D721Med (cell line): ENCODE measurements around the gene CENPS.
"Not testable (repeated sequence)": the region's sequence is repeated elsewhere in the genome, so short reads cannot be mapped to it uniquely, and the experiment has no call there.

Experiments used
- DNase-seq: peaks from one replicate; pipeline ENCODE4 v3.0.0; 2011; ENCODE audit warnings: low spot score; ENCODE audit not compliant: insufficient read length
- FAIRE-seq: peaks from 2 replicates; lab custom pipeline; 2011; peaks lifted over from hg19 to GRCh38; lab: Jason Lieb, UNC
- TF ChIP-seq, protein P1 (sequence below): IDR thresholded peaks from 2 replicates; pipeline ENCODE4 v1.5.1; 2012; ENCODE audit warnings: mild to moderate bottlenecking, control low read depth; ENCODE audit not compliant: insufficient read depth; ENCODE audit errors: missing control alignments

Gene CENPS

DNA sequence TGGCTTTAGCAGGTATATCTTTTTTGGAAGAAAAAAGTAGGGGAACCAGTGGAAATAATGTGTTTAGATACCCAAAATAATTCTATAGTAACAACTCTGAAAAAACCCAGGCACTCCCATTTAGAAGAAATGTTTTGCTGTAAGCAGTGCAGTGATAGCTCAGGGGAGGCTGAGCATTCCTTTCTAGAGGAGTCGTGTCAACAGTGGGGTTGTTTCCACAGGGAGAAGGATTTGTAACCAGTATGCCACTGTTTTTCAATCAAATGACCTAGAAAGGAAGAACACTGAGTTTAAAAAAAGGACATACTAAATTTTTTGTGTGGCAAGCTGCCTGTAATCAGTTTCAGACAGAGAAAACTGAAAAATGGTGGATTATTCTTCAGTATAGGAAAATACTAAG is 29.0 kb upstream of the CENPS start:
- TF ChIP-seq, protein P1, sequence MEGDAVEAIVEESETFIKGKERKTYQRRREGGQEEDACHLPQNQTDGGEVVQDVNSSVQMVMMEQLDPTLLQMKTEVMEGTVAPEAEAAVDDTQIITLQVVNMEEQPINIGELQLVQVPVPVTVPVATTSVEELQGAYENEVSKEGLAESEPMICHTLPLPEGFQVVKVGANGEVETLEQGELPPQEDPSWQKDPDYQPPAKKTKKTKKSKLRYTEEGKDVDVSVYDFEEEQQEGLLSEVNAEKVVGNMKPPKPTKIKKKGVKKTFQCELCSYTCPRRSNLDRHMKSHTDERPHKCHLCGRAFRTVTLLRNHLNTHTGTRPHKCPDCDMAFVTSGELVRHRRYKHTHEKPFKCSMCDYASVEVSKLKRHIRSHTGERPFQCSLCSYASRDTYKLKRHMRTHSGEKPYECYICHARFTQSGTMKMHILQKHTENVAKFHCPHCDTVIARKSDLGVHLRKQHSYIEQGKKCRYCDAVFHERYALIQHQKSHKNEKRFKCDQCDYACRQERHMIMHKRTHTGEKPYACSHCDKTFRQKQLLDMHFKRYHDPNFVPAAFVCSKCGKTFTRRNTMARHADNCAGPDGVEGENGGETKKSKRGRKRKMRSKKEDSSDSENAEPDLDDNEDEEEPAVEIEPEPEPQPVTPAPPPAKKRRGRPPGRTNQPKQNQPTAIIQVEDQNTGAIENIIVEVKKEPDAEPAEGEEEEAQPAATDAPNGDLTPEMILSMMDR: no peak
- no peak for FAIRE-seq
- no peak for DNase-seq

DNA sequence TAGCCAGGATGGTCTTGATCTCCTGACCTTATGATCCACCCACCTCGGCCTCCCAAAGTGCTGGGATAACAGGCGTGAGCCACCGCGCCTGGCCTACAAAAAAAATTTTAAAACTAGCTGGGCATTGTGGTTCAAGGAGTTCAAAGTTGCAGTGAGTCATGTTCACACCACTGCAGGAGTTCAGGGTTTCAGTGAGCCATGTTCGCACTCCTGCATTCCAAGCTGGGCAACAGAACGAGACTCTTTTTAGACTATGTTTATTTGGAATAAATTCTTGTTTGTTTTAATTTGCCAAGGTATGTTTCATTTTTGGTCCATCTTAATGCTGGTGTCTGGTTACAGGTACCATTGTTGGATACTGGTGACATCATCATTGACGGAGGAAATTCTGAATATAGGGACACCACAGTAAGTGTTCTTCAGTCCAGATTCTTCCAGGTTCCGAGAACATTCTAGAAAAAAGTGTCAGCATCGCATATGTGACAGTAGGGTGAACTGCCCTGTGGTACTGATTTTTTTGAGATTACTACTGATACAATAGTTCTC is 27.4 kb upstream of the CENPS start:
- TF ChIP-seq, protein P1: no peak
- no peak for DNase-seq
- no peak for FAIRE-seq

DNA sequence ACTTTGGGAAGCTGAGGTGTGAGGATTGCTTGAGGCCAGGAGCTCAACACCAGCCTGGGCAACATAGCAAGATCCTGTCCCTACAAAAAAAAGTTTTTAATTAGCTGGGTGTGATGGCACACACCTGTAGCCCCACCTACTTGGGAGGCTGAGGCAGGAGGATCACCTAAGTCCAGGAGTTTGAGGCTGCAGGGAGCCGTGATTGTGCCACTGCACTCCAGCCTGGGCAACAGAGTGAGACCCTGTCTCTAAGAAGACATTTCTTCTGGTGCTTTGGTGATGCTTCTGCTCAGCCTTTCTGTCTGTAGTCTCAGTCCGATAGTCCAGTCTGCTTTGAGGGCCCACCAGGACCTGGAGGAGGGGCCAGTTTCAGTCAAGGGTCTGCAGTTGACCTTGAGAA is 23.0 kb upstream of the CENPS start:
- TF ChIP-seq, protein P1: no peak
- DNase-seq (no peak), FAIRE-seq (no peak)

DNA sequence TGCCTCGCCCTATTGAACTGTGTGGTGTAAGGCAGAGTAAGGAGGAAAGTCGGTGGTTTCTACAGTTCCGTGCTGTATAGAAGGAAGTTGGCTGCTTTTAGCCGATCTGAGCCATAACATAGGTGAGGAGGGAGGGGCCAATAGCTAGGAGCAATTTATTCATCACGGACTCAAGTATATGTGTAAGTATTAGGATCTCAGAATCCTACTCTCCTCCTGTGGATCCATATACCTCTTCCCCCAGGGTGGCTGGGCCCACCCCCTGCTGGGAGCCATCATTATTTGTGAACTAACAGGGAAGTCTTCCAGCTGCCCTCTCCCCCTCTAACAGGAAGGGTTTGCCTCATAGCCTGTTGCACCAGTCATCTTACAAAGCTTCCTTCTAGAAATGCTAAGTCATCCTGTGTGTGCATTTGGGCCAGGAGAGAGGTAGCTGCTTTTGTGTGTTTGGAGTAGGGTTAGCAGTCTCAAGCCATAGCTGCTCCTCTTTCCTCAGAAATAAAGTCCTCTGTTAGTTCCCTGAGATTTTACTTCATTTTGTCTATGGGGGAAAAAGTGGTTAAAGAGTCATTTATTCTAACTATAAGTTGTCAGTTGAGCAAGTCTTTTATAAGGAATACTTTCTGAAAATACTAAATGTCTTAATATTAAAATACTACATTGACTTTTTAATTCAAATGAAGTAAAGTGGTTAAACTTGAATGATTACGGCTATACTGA is 14.9 kb upstream of the CENPS start:
- TF ChIP-seq, protein P1: no peak
- FAIRE-seq: no peak
- DNase-seq: no peak

DNA sequence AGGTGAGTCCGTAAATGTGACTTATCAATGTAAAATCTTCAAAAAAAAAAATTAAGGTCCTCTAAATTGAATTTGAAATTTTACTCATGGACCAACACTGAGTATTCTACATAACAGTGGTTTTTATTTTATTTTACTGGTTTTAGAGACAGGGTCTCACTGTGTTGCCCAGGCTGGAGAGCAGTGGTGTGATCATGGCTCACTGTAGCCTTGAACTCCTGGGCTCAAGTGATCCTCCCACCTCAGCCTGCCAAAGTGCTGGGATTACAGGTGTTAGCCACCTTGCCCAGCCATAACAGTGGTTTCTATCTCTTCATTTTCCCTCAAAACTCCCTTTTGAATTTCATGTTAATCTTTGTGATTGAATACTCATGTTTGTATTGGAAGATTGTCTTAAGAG is 14.3 kb upstream of the CENPS start:
- not testable (repeated sequence) for FAIRE-seq, DNase-seq

DNA sequence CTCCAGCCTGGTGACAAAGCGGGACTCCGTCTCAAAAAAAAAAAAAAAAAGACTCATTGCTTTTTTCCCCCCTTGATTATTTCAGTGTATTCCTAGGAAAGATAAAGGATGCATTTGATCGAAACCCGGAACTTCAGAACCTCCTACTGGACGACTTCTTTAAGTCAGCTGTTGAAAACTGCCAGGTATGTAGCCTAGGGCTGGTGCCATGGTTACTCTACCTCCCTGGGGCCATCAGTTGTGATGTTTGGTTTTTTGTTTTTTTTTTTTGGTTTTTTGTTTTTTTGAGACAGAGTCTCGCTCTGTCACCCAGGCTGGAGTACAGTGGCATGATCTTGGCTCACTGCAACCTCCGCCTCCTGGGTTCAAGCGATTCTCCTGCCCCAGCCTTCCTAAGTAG is 11.5 kb upstream of the CENPS start:
- not testable (repeated sequence) for FAIRE-seq, DNase-seq

DNA sequence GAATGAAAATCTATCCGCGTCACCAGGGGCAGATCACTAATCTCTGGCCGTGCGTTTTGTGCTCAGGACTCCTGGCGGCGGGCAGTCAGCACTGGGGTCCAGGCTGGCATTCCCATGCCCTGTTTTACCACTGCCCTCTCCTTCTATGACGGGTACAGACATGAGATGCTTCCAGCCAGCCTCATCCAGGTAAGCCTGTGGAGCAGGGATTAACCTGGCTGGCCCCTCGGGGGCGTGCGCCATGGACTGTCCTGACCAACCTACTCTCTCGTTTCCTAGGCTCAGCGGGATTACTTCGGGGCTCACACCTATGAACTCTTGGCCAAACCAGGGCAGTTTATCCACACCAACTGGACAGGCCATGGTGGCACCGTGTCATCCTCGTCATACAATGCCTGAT is 10.9 kb upstream of the CENPS start:
- TF ChIP-seq, protein P1: no peak
- no peak for FAIRE-seq
- DNase-seq: no peak

DNA sequence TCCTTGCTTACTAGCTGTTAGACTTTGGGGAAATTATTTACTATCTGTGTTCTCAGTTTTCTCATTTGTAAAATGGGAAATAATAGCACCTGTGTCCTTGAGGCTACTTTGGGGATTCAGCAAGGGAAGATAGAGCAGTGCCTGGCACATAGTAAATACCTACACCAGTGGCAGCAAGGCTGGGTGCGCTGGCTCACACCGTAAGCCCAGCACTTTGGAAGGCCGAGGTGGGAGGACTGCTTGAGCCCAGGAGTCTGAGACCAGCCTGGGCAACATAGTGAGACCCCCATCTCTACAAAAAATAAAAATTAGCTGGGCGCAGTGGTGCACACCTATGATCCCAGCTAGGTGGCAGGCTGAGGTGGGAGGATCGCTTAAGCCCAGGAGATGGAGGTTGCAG is 8.6 kb upstream of the CENPS start:
- DNase-seq: no peak
- TF ChIP-seq, protein P1: no peak

More for the DNA sequence above, 8.6 kb upstream of the CENPS start:
- no peak for FAIRE-seq
